HEK293T (cell line): ENCODE measurements around the gene TAF6.

Experiments
- ARNT ChIP-seq: fragments of 450-650 bp; IDR thresholded peaks from 2 replicates; pipeline ENCODE4 v1.6.1; 2017; ENCODE audit warnings: mild to moderate bottlenecking
- BHLHE40 ChIP-seq: fragments of 450-650 bp; IDR thresholded peaks from 2 replicates; pipeline ENCODE4 v1.6.1; 2016; ENCODE audit warnings: mild to moderate bottlenecking, moderate library complexity, borderline replicate concordance
- CTBP1 ChIP-seq: fragments of 450-650 bp; IDR thresholded peaks from 2 replicates; pipeline ENCODE4 v1.6.1; 2016; ENCODE audit warnings: borderline replicate concordance
- ELF4 ChIP-seq: fragments of 450-650 bp; IDR thresholded peaks from 2 replicates; pipeline ENCODE4 v1.6.1; 2017; ENCODE audit warnings: antibody characterized with exemption
- FOXK2 ChIP-seq: fragments of 450-650 bp; IDR thresholded peaks from 2 replicates; pipeline ENCODE4 v1.6.1; 2016; ENCODE audit warnings: mild to moderate bottlenecking
- FOXM1 ChIP-seq: fragments of 450-650 bp; IDR thresholded peaks from 2 replicates; pipeline ENCODE4 v1.6.1; 2017; ENCODE audit warnings: mild to moderate bottlenecking, borderline replicate concordance
- L3MBTL2 ChIP-seq: fragments of 450-650 bp; conservative IDR thresholded peaks from 2 replicates; pipeline ENCODE4 v1.6.1; 2016; ENCODE audit warnings: mild to moderate bottlenecking
- NFRKB ChIP-seq: fragments of 450-650 bp; IDR thresholded peaks from 2 replicates; pipeline ENCODE4 v1.6.1; 2016; ENCODE audit warnings: mild to moderate bottlenecking, moderate library complexity
- SP1 ChIP-seq: fragments of 450-650 bp; IDR thresholded peaks from 2 replicates; pipeline ENCODE4 v1.6.1; 2017
- SUZ12 ChIP-seq: fragments of 450-650 bp; IDR thresholded peaks from 2 replicates; pipeline ENCODE4 v1.6.1; 2016; ENCODE audit warnings: mild to moderate bottlenecking
- TARDBP ChIP-seq: fragments of 450-650 bp; IDR thresholded peaks from 2 replicates; pipeline ENCODE4 v1.6.1; 2016
- ZNF384 ChIP-seq: fragments of 450-650 bp; IDR thresholded peaks from 2 replicates; pipeline ENCODE4 v1.6.1; 2016
- TF ChIP-seq, protein P1 (sequence below): fragments of 450-650 bp; IDR thresholded peaks from 2 replicates; pipeline ENCODE4 v1.6.1; 2016

DNA sequence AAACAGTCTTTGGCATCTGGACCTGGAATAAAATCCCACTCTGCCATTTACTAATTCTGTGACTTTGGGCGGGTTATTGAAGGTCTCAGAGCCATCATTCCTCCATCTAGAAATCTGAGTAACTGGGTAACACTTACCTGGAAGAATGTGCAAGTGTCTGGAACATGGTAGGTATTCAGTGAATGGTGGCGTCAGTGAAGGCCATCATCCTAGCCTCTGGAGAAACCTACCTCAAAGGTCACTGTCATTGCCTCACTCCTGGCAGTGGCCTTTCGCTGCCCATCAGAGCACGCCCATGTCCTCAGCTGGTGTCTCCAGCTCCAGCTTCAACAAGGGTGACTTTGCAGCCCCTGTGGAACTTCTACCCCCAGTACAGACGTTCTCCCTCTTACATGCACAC, 44.7 kb upstream of the TAF6 start:
- TF ChIP-seq ELF4 (no peak), FOXK2 (no peak), SUZ12 (no peak), CTBP1 (no peak), SP1 (no peak), ARNT (no peak), NFRKB (no peak), ZNF384 (no peak), L3MBTL2 (no peak), TARDBP (no peak), BHLHE40 (no peak), FOXM1 (no peak)
- TF ChIP-seq, protein P1, sequence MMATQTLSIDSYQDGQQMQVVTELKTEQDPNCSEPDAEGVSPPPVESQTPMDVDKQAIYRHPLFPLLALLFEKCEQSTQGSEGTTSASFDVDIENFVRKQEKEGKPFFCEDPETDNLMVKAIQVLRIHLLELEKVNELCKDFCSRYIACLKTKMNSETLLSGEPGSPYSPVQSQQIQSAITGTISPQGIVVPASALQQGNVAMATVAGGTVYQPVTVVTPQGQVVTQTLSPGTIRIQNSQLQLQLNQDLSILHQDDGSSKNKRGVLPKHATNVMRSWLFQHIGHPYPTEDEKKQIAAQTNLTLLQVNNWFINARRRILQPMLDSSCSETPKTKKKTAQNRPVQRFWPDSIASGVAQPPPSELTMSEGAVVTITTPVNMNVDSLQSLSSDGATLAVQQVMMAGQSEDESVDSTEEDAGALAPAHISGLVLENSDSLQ, result no peak
